GM15510 (cell line): ENCODE data around the gene GPC3.

Experiments
- POLR2A ChIP-seq: IDR thresholded peaks from 3 replicates; pipeline ENCODE4 v1.6.1; 2011; ENCODE audit warnings: borderline replicate concordance; ENCODE audit not compliant: insufficient read length; ENCODE audit errors: extremely low read depth

Gene GPC3

DNA sequence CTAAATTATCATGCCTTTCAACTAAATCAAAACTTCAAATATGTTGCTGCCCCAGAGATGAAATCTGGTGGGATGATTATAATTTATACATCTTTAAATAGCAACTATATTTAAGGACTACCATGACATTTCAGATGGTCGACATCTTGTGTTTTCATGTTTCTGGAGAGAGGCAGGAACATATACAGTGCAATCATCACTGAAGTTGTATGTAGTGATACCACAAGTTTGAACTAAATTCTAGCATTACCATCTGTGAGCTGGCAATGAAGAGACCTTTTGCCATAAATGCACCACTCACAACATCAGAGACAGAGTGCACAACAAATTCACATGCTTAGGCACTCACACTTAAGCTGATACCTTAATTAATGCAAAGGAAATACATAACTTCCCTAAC is 373.7 kb downstream of the GPC3 start:
- TF ChIP-seq POLR2A, result no peak

- no peak for TF ChIP-seq POLR2A
Observed at GRCh38 chrX:133610056-133610455, 375.3 kb downstream of the GPC3 start.

GRCh38 chrX:133609166-133609565 is 376.2 kb downstream of the GPC3 start:
- no peak for TF ChIP-seq POLR2A

- no peak for TF ChIP-seq POLR2A
Observed at GRCh38 chrX:133608406-133608805, 377.0 kb downstream of the GPC3 start.

- no peak for TF ChIP-seq POLR2A
Observed at GRCh38 chrX:133607419-133608348, 377.7 kb downstream of the GPC3 start.

DNA sequence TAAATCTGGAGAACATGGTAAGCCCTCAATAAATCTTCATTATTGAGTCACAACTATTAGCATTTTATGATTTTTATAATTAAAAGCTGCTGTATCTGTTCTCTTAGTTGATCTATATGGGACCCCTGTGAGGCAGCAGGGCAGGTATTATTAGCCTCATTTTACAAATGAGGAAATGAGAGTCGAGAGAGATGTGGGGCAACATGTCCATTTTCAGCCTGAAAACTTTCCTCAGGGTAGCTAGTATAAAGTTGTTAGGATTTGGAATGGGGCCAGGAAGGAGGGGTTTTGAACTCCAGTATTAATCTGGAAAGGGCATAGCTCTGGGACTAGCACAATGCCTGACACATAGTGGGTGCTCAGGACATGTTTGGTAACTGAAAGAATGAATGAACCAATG is 378.4 kb downstream of the GPC3 start:
- TF ChIP-seq POLR2A, result no peak

DNA sequence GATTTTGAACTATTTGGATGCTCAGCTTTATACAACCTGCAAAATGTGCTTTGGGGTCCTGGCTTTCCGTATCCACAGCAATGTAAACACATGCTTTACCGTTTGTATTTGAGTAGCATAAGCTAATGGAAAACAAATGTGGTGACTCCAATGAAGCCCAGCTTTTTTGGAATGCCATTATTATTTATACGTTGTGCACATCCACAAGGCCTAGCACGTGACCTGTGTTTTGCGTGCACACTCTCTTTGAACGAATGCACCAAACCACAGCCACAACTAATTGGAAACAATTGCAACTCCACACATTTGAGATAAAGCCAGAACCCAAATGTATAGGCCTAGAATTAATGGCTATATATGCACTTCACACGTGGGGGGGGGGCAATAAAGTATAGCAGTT is 380.6 kb downstream of the GPC3 start:
- no peak for TF ChIP-seq POLR2A

- no peak for TF ChIP-seq POLR2A
Observed at GRCh38 chrX:133602881-133603280, 382.5 kb downstream of the GPC3 start.

DNA sequence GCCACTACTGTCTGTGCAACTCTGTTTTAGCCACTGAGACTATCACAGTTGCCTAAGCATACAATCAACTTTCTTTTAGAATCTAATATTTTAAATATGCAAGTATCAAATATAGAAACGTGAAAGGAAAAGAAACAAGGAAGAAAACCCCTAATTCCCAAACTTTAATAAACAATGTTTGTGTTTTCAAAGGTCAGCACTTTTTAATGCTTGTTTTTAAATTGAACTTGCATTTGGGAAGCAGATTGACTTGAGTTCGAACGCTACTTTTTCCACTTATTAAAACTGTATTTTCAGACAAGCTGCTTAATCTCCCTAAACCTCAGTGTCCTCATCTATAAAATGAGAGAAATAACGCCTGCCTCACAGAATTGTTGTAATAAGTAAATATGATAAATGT is 384.3 kb downstream of the GPC3 start:
- no peak for TF ChIP-seq POLR2A

GRCh38 chrX:133600536-133600935 is 384.9 kb downstream of the GPC3 start:
- TF ChIP-seq POLR2A, result no peak

DNA sequence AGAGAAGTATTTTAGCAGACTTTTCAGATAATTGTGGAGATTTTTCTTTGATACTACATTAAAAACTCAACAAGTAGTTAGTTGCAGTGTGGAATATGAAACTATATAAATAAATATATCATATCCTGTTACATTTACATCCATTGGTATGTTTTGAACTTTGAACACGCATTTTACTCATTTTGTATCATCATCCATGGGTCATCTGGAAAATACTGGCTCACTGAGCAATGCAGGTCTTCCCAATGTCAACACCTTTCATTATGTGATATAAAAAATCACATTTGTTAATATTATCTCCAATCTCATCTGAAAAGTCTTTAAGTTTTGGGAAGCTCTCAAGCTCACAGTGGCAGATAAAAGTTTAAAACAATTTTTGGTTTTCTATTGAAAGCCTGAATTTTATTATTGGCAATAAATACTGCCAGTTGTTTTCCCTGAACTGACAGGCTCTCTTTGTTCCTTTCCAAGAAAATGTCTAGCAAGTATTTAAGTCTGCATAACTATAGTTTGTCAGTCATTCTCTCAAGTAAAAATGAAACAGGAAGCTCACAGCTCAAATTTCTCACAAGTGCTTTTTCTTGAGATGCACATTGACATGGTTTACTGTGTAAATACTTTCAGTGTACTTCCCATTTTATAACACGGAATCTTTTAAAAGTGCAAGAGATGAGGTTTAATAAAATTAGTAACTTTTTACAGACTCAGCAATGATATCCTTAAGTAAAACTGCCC is 386.6 kb downstream of the GPC3 start:
- no peak for TF ChIP-seq POLR2A

GRCh38 chrX:133594156-133594555 is 391.2 kb downstream of the GPC3 start:
- TF ChIP-seq POLR2A, result no peak

GRCh38 chrX:133593531-133593930 is 391.9 kb downstream of the GPC3 start:
- no peak for TF ChIP-seq POLR2A

DNA sequence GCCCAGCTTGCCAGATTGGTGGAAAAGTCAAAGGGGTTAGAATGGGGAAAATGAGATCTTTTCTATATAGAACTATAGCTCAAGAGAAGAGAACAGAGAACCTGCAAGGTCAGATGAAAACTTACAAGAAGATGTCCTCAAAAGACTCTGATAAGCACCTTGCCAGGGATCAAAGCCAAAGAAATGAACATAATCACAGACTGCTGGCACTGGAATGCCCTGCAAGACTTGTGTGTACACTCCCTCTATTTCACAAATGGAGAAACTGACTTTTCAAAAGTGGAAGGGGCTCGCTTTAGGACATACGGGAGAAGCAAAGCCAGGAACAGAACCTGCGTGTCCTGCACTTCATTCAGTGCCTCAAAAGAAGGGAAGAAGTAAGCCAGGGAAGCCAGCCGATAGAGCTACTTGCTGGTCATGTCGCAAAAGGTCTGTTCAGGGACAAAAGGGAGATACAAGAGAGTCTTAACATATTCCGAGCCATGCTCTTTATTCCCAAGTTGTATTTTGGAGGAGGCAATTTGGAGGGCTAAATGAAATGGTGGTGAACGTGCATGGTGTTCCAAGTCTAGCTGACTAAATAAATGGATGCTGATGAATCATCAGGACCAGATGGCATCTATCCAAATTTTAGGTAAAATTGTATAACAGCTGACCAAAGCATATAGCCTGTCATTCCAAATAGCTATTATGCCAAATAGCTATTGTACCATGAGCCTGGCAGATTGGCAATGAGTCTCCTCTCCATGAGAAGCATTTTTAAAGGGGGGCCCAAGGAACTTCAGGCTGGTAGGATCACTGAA is 394.5 kb downstream of the GPC3 start:
- TF ChIP-seq POLR2A, result no peak

DNA sequence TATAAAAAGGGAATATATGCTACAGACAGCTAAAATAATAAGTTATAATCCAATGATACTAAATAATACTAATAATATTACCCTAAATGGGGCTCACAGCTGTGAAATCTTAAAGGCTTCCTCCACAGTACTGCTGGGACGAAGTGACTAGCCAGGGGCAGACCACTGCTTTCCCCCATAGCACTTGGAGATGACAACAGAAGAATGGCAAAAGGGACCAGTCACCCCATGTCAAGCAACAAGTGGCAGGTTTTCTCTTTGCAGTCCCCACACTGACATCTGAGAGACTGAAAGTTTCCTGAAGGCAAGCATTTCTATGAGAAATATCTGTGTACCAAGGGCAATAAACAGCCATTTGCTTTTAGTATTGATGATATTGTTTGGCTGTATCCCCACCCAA is 396.6 kb downstream of the GPC3 start:
- TF ChIP-seq POLR2A, result no peak
